ENCODE results near the gene EDA. TPM values are rescaled to one million over a fixed set of nuclear protein-coding genes. Genes with fewer than 3 reads are reported as not detected.

EDA gene
- total RNA-seq, 5 donors from 2014 or later (not counting 1 experiment from before 2014, with no cell fraction given), result 5.0 to 12.1 (median 8.2) TPM

DNA sequence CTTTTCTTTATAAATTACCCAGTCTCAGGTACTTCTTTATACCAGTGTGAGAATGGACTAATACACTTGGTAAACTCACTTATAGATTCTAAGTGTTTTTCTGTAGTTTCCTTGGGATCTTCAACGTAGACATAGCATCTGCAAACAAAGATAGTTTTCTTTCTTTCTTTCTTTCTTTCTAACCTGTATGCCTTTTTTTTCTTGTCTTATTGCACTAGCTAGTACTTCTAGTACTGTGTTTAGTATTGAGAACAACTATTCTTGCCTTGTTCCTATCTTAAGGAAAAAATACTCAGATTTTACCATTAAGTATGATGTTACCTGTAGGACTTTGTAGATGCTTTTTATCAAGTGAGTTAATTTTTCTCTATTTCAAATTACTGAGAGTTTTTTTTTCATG is 102.2 kb downstream of the EDA start:
- Histone ChIP-seq H3K27me3 (replicated peaks in 1 of 2; ENCODE audit: control insufficient read depth in 2 of 2, extremely low read depth in 1 of 2, insufficient read depth in 2 of 2, low read length in 1 of 2) (no peaks in the 10 kb centered on the region), H3K36me3 (ENCODE audit: control insufficient read depth in 2 of 2, extremely low read depth in 1 of 2, insufficient read depth in 1 of 2, low read length in 1 of 2) (no peaks in the 10 kb centered on the region), H3K27ac (ENCODE audit: low read length) (no peak overlapping the region), H3K4me3 (ENCODE audit: control insufficient read depth in 1 of 2, extremely low read depth in 1 of 2, low read length in 1 of 2) (no peak overlapping the region), H3K4me1 (ENCODE audit: control insufficient read depth in 1 of 2, extremely low read depth in 1 of 2, insufficient read depth in 2 of 2, low read length in 2 of 2) (no peaks in the 10 kb centered on the region), H3K9me3 (no peaks in the 10 kb centered on the region)
- ChIA-PET CTCF (no interaction called here), POLR2A (no interaction called here)
- Mint-ChIP-seq H3K9me3 (peaks cover 11 to 28% (median 15%) of the 10 kb centered on the region in 3 donors), H3K27me3 (peaks cover 0 to 11% of the 10 kb centered on the region in 2 donors), H3K4me3 (no peak overlapping the region), H3K4me1 (no peaks in the 10 kb centered on the region), H3K27ac (no peak overlapping the region), H3K36me3 (peaks cover 2% of the 10 kb centered on the region)
- DNase-seq, result no peak
- no CpG with 5 or more reads among the region's 1 CpG for WGBS (ENCODE audit: insufficient coverage)
- ATAC-seq (replicated peaks in 1 of 4), result no peak

DNA sequence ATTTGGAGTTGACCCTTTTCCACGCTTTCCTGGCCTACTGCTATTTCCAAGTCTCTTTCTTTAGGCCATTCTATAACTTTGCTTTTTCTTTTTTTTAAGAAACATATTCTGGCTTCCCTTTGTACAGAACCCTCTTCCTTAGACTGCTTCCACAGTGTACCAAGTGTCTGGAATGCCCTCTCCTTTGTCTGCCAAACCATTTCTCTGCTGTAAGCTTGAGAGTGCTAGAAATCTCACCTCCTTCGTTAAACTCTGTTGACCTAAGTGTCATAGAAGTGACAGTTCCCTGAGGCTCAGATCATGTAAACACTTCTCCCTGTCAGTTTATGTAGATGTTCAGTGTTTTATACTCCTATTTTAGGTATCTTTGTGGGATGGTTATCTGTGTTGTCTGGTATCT is 108.4 kb downstream of the EDA start:
- CTCF ChIA-PET, result no interaction called here
- POLR2A ChIA-PET, result no interaction called here
- no peak overlapping the region for H3K4me3 Mint-ChIP-seq
- no peak for DNase-seq
- H3K36me3 Mint-ChIP-seq, result peaks cover 3% of the 10 kb centered on the region
- Histone ChIP-seq H3K27me3 (replicated peaks in 1 of 2; ENCODE audit: control insufficient read depth in 2 of 2, extremely low read depth in 1 of 2, insufficient read depth in 2 of 2, low read length in 1 of 2) (no peaks in the 10 kb centered on the region), H3K27ac (ENCODE audit: low read length) (no peak overlapping the region), H3K9me3 (no peaks in the 10 kb centered on the region), H3K36me3 (ENCODE audit: control insufficient read depth in 2 of 2, extremely low read depth in 1 of 2, insufficient read depth in 1 of 2, low read length in 1 of 2) (no peaks in the 10 kb centered on the region), H3K4me3 (ENCODE audit: control insufficient read depth in 1 of 2, extremely low read depth in 1 of 2, low read length in 1 of 2) (no peak overlapping the region), H3K4me1 (ENCODE audit: control insufficient read depth in 1 of 2, extremely low read depth in 1 of 2, insufficient read depth in 2 of 2, low read length in 2 of 2) (no peaks in the 10 kb centered on the region)
- ATAC-seq (replicated peaks in 1 of 4), result no peak
- peaks cover 0 to 10% (median 3%) of the 10 kb centered on the region in 3 donors for H3K9me3 Mint-ChIP-seq
- peaks cover 0 to 19% (median 0%) of the 10 kb centered on the region in 3 donors for H3K4me1 Mint-ChIP-seq
- no CpG with 5 or more reads among the region's 2 CpGs for WGBS (ENCODE audit: insufficient coverage)
- no peak overlapping the region for H3K27ac Mint-ChIP-seq
- H3K27me3 Mint-ChIP-seq, result peaks cover 0 to 33% of the 10 kb centered on the region in 2 donors

DNA sequence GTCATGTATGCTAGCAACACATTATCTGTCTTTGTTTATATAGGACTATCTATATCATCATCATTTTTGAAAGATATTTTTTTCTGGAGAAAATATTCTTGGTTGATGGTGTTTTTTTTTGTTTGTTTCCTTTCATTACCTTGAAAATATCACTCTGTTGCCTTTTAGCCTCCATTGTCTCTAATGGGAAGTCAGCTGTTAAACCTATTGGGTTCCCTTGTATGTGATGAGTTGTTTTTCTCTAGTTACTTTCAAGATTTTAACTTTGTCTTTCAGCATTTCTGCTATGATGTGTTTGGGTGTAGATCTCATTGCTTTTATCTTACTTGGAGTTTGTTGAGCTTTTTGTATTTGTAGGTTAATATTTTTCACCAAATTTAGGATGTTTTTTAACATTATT is 124.4 kb downstream of the EDA start:
- Mint-ChIP-seq H3K27ac (no peak overlapping the region), H3K27me3 (peaks cover 0 to 18% of the 10 kb centered on the region in 2 donors), H3K36me3 (peaks cover 13% of the 10 kb centered on the region), H3K4me3 (no peak overlapping the region), H3K9me3 (peaks cover 7 to 19% (median 14%) of the 10 kb centered on the region in 3 donors), H3K4me1 (no peaks in the 10 kb centered on the region)
- no peaks in the 10 kb centered on the region for H3K36me3 ChIP-seq (ENCODE audit: control insufficient read depth in 2 of 2, extremely low read depth in 1 of 2, insufficient read depth in 1 of 2, low read length in 1 of 2)
- no peak overlapping the region for H3K4me3 ChIP-seq (ENCODE audit: control insufficient read depth in 1 of 2, extremely low read depth in 1 of 2, low read length in 1 of 2)
- no peaks in the 10 kb centered on the region for H3K27me3 ChIP-seq (replicated peaks in 1 of 2; ENCODE audit: control insufficient read depth in 2 of 2, extremely low read depth in 1 of 2, insufficient read depth in 2 of 2, low read length in 1 of 2)
- H3K9me3 ChIP-seq, result no peaks in the 10 kb centered on the region
- CTCF ChIA-PET, result interaction anchor here in 1 of 2 donors (0.6 kb wide), 1 partner anchor 272 kb away, joined by 7 read pairs; no protein-coding TSS in a partner anchor
- no peak for DNase-seq
- POLR2A ChIA-PET, result no interaction called here
- no peak overlapping the region for H3K27ac ChIP-seq (ENCODE audit: low read length)
- no peaks in the 10 kb centered on the region for H3K4me1 ChIP-seq (ENCODE audit: control insufficient read depth in 1 of 2, extremely low read depth in 1 of 2, insufficient read depth in 2 of 2, low read length in 2 of 2)
- ATAC-seq (replicated peaks in 1 of 4), result no peak

DNA sequence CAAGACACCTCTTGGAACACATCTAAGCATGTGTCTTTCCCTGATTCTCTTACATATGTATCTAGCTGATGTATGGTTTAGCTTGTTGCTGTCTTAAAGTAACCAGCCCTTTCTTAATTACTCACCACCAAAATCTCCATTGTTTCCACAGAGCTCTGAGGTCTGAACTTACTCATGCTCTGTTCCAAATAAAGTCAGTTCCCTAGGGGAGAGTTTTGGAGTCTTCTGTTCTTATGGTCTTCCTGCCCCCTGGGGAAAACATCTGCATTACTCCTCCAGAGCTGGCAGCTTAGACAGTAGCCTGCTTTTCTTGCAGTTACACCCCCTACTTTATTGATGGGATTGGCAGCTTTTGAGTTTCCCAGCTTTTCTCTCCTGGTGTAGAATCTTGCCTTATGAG is 125.8 kb downstream of the EDA start:
- H3K27ac Mint-ChIP-seq, result no peak overlapping the region
- H3K4me3 ChIP-seq (ENCODE audit: control insufficient read depth in 1 of 2, extremely low read depth in 1 of 2, low read length in 1 of 2), result no peak overlapping the region
- ChIA-PET POLR2A (no interaction called here), CTCF (no interaction called here)
- H3K4me1 Mint-ChIP-seq, result no peaks in the 10 kb centered on the region
- H3K4me1 ChIP-seq (ENCODE audit: control insufficient read depth in 1 of 2, extremely low read depth in 1 of 2, insufficient read depth in 2 of 2, low read length in 2 of 2), result no peaks in the 10 kb centered on the region
- H3K27me3 Mint-ChIP-seq, result peaks cover 0 to 15% of the 10 kb centered on the region in 2 donors
- peaks cover 7 to 19% (median 14%) of the 10 kb centered on the region in 3 donors for H3K9me3 Mint-ChIP-seq
- H3K4me3 Mint-ChIP-seq, result no peak overlapping the region
- peaks cover 13% of the 10 kb centered on the region for H3K36me3 Mint-ChIP-seq
- ATAC-seq (replicated peaks in 1 of 4), result no peak
- no peak overlapping the region for H3K27ac ChIP-seq (ENCODE audit: low read length)
- no peak for DNase-seq
- H3K36me3 ChIP-seq (ENCODE audit: control insufficient read depth in 2 of 2, extremely low read depth in 1 of 2, insufficient read depth in 1 of 2, low read length in 1 of 2), result no peaks in the 10 kb centered on the region
- H3K27me3 ChIP-seq (replicated peaks in 1 of 2; ENCODE audit: control insufficient read depth in 2 of 2, extremely low read depth in 1 of 2, insufficient read depth in 2 of 2, low read length in 1 of 2), result no peaks in the 10 kb centered on the region
- no peaks in the 10 kb centered on the region for H3K9me3 ChIP-seq

DNA sequence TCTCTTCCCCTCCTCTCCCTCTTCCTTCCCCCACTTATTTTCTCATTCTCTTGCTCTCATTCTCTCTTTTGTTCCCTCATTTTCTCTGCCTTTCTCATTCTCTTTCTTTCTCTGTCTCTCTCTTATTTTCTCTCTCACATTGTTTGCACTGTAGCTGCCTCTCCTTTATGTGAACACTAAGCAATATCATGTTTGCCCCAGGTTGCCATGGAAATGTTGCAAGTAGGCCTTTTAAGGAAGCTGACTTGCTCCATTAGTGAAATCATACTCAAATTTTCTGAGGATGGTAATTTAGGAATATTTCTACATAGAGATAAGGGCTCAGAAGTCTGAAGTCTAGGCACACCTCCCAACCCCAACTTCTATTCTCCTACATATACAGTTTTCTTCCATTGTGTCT is 130.1 kb downstream of the EDA start:
- H3K36me3 Mint-ChIP-seq, result peaks cover 8% of the 10 kb centered on the region
- peaks cover 0 to 15% of the 10 kb centered on the region in 2 donors for H3K27me3 Mint-ChIP-seq
- H3K36me3 ChIP-seq (ENCODE audit: control insufficient read depth in 2 of 2, extremely low read depth in 1 of 2, insufficient read depth in 1 of 2, low read length in 1 of 2), result no peaks in the 10 kb centered on the region
- H3K27ac ChIP-seq (ENCODE audit: low read length), result no peak overlapping the region
- no peak for ATAC-seq (replicated peaks in 1 of 4)
- no peak for DNase-seq
- H3K9me3 Mint-ChIP-seq, result peaks cover 2 to 13% (median 8%) of the 10 kb centered on the region in 3 donors
- POLR2A ChIA-PET, result no interaction called here
- H3K4me3 ChIP-seq (ENCODE audit: control insufficient read depth in 1 of 2, extremely low read depth in 1 of 2, low read length in 1 of 2), result no peak overlapping the region
- H3K4me1 Mint-ChIP-seq, result no peaks in the 10 kb centered on the region
- CTCF ChIA-PET, result no interaction called here
- no peaks in the 10 kb centered on the region for H3K9me3 ChIP-seq
- no peaks in the 10 kb centered on the region for H3K4me1 ChIP-seq (ENCODE audit: control insufficient read depth in 1 of 2, extremely low read depth in 1 of 2, insufficient read depth in 2 of 2, low read length in 2 of 2)
- no peak overlapping the region for H3K4me3 Mint-ChIP-seq
- H3K27ac Mint-ChIP-seq, result no peak overlapping the region
- no peaks in the 10 kb centered on the region for H3K27me3 ChIP-seq (replicated peaks in 1 of 2; ENCODE audit: control insufficient read depth in 2 of 2, extremely low read depth in 1 of 2, insufficient read depth in 2 of 2, low read length in 1 of 2)

DNA sequence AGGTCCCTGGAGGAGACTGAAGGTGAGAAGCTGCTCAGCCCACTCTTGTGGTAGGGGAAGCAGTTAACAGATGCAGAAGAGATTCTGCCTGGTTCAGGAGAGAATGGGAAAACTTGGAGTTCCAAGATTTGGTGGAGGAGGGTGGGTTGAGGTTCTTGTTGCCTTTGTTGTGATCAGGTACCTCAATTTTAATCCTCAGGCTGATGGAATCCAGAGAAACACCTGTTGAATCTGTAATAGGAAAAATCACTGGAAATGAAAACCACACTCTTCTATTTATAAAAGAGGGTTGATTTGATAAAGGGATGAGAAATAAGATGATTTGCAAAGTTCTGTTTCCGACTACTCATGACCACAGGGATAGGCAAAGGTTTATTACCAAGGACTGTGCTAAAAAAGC is 132.1 kb downstream of the EDA start:
- no CpG with 5 or more reads among the region's 1 CpG for WGBS (ENCODE audit: insufficient coverage)
- Mint-ChIP-seq H3K27me3 (peaks cover 0 to 18% of the 10 kb centered on the region in 2 donors), H3K9me3 (peaks cover 0 to 5% (median under 1%) of the 10 kb centered on the region in 3 donors), H3K4me1 (no peaks in the 10 kb centered on the region), H3K4me3 (no peak overlapping the region), H3K36me3 (peaks cover 6% of the 10 kb centered on the region), H3K27ac (no peak overlapping the region)
- Histone ChIP-seq H3K27ac (ENCODE audit: low read length) (no peak overlapping the region), H3K4me3 (ENCODE audit: control insufficient read depth in 1 of 2, extremely low read depth in 1 of 2, low read length in 1 of 2) (no peak overlapping the region), H3K9me3 (no peaks in the 10 kb centered on the region), H3K27me3 (replicated peaks in 1 of 2; ENCODE audit: control insufficient read depth in 2 of 2, extremely low read depth in 1 of 2, insufficient read depth in 2 of 2, low read length in 1 of 2) (no peaks in the 10 kb centered on the region), H3K36me3 (ENCODE audit: control insufficient read depth in 2 of 2, extremely low read depth in 1 of 2, insufficient read depth in 1 of 2, low read length in 1 of 2) (no peaks in the 10 kb centered on the region), H3K4me1 (ENCODE audit: control insufficient read depth in 1 of 2, extremely low read depth in 1 of 2, insufficient read depth in 2 of 2, low read length in 2 of 2) (no peaks in the 10 kb centered on the region)
- ChIA-PET CTCF (no interaction called here), POLR2A (no interaction called here)
- ATAC-seq (replicated peaks in 1 of 4) (no peak), DNase-seq (no peak)

DNA sequence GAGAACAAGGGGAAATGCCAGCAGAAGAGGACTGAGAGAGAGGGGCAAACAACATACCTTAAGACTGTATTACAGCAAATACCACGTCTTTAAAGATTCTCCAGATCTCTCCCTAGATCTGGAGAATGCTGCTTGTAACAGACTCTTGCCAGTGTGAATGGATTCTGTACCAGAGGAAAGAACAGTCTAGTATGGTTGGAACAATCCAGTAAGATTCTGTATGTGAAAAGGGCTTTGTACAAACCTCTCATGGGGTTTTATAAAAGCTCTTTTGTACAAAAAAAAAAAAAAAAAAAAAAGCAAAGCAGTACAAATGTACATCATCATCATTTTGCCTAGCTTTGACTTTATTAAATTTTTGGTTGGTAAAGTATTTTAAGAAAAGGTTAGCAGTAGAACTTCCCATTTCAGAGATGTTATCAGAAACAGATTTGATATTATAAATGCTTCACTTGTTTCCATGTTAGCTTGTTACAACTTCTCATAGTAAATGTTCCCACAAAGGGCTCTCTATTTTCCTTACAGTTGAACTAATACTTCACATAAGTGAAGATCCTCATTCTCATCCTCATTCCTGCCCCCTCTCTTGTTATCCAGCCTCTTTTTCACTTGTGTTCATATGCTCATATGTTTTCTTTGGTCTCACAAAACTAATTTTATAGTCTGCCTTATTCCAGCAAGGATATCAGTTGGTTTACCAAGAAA is 144.2 kb downstream of the EDA start:
- H3K36me3 ChIP-seq (ENCODE audit: control insufficient read depth in 2 of 2, extremely low read depth in 1 of 2, insufficient read depth in 1 of 2, low read length in 1 of 2), result no peaks in the 10 kb centered on the region
- CTCF ChIA-PET, result no interaction called here
- ATAC-seq (replicated peaks in 1 of 4), result no peak
- no peak overlapping the region for H3K27ac Mint-ChIP-seq
- no peak overlapping the region for H3K27ac ChIP-seq (ENCODE audit: low read length)
- no peak for DNase-seq
- no peak overlapping the region for H3K4me3 ChIP-seq (ENCODE audit: control insufficient read depth in 1 of 2, extremely low read depth in 1 of 2, low read length in 1 of 2)
- POLR2A ChIA-PET, result no interaction called here
- no peak overlapping the region for H3K4me3 Mint-ChIP-seq
- peaks cover 4% of the 10 kb centered on the region for H3K36me3 Mint-ChIP-seq
- peaks cover 0 to 9% (median 0%) of the 10 kb centered on the region in 3 donors for H3K4me1 Mint-ChIP-seq
- peaks cover 0 to 5% of the 10 kb centered on the region in 2 donors for H3K27me3 Mint-ChIP-seq
- no peaks in the 10 kb centered on the region for H3K27me3 ChIP-seq (replicated peaks in 1 of 2; ENCODE audit: control insufficient read depth in 2 of 2, extremely low read depth in 1 of 2, insufficient read depth in 2 of 2, low read length in 1 of 2)
- no peaks in the 10 kb centered on the region for H3K4me1 ChIP-seq (ENCODE audit: control insufficient read depth in 1 of 2, extremely low read depth in 1 of 2, insufficient read depth in 2 of 2, low read length in 2 of 2)
- H3K9me3 Mint-ChIP-seq, result no peaks in the 10 kb centered on the region
- WGBS (ENCODE audit: insufficient coverage), result no CpG with 5 or more reads among the region's 1 CpG
- no peaks in the 10 kb centered on the region for H3K9me3 ChIP-seq
